Hematopoietic multipotent progenitor cell treated with erythropoietin and hydrocortisone succinate and interleukin-3 and kit ligand, for 17 days (in vitro differentiated cells): ENCODE measurements around the gene HCFC1.

Source experiments
- DNase-seq: peaks from one replicate; pipeline ENCODE4 v3.0.0-alpha.2; 2015; ENCODE audit warnings: low spot score

HCFC1 gene

DNA sequence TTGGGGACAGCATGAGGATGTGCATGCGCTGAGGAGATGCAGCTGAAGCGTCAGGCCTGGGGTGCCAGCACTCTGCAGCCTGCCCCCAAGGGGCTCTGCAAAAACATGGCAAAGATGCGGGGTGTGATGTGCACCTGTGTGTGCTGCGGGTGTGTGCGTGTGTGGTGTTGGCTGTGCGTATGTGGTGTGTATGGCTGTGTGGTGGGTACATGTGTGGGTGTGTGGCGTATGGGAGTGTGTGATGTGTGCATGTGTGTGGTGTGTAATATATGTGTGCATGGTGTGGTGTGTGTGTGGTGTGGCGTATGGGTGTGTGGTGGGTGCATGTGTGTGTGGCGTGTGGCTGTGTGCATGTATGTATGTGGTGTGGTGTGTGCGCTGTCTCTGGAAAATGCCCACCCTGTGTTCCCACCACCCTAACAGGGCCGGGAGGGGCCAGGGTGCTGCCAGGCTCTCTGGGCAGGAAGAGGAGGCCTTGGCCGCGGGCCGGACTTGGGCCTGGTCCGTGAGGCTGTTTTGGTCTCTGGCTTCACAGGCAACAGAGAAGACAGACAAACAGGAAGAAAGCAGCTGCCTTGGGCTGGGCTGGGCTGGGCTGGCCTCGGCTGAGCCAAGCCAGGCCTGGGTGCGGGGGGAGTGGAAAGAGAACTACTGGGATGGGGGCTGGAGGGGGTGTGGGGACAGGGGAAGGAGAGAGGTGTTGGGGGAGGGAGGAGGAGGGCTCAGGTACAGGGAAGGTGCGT, 68.2 kb downstream of the HCFC1 start:
- no peak for DNase-seq

GRCh38 chrX:153902385-153902784, 69.2 kb downstream of the HCFC1 start:
- DNase-seq, result no peak

DNA sequence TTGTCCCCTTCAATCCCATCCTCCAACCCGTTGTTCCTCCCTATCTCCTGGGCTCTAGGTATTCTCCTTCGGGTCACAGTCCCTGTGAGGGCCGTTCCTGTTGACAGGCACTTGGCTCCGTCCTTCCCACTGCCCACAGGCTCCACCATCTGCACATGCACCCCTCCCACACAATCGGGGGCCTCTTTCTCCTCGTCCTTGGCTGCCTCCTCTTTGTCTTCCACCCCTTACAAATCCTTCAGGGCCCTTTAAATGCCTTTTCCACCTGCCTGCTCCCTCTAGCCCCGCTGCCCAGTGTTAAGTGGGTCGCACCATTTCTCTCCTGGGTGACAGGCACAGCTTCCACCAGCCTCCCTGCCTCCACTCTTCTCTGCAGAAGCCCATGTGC, 69.9 kb downstream of the HCFC1 start:
- DNase-seq, result no peak

- DNase-seq, result no peak
Measured at GRCh38 chrX:153900831-153901752, 70.5 kb downstream of the HCFC1 start.

GRCh38 chrX:153897899-153898298, 73.7 kb downstream of the HCFC1 start:
- peak; percentile 31 for DNase-seq
